ENCODE measurements around the gene PCDHGA1.

- no peak for TF ChIP-seq CTCF (IDR thresholded peaks at IDR 0.05)
- no peak for TF ChIP-seq POLR2A (IDR thresholded peaks at IDR 0.05)
These were observed 204.3 kb downstream of the PCDHGA1 start for GRCh38 chr5:141534492-141535213.
